HEK293T (cell line): Measurements from ENCODE around the gene LAMP1.

Experiments
- ARNT ChIP-seq: fragments of 450-650 bp; IDR thresholded peaks from 2 replicates; pipeline ENCODE4 v1.6.1; 2017; ENCODE audit warnings: mild to moderate bottlenecking
- ELF4 ChIP-seq: fragments of 450-650 bp; IDR thresholded peaks from 2 replicates; pipeline ENCODE4 v1.6.1; 2017; ENCODE audit warnings: antibody characterized with exemption
- FOXA1 ChIP-seq: fragments of 450-650 bp; IDR thresholded peaks from 2 replicates; pipeline ENCODE4 v1.6.1; 2016; ENCODE audit warnings: mild to moderate bottlenecking
- FOXK2 ChIP-seq: fragments of 450-650 bp; IDR thresholded peaks from 2 replicates; pipeline ENCODE4 v1.6.1; 2016; ENCODE audit warnings: mild to moderate bottlenecking
- FOXM1 ChIP-seq: fragments of 450-650 bp; IDR thresholded peaks from 2 replicates; pipeline ENCODE4 v1.6.1; 2017; ENCODE audit warnings: mild to moderate bottlenecking, borderline replicate concordance
- HDGF ChIP-seq: fragments of 450-650 bp; IDR thresholded peaks from 2 replicates; pipeline ENCODE4 v1.6.1; 2017; ENCODE audit warnings: antibody characterized with exemption, borderline replicate concordance
- LEF1 ChIP-seq: fragments of 450-650 bp; IDR thresholded peaks from 2 replicates; pipeline ENCODE4 v1.6.1; 2017; ENCODE audit warnings: mild to moderate bottlenecking, borderline replicate concordance
- NFRKB ChIP-seq: fragments of 450-650 bp; IDR thresholded peaks from 2 replicates; pipeline ENCODE4 v1.6.1; 2016; ENCODE audit warnings: mild to moderate bottlenecking, moderate library complexity
- ZNF384 ChIP-seq: fragments of 450-650 bp; IDR thresholded peaks from 2 replicates; pipeline ENCODE4 v1.6.1; 2016

- TF ChIP-seq ZNF384: no peak
- no peak for TF ChIP-seq HDGF
- no peak for TF ChIP-seq NFRKB
- TF ChIP-seq FOXK2: no peak
- no peak for TF ChIP-seq FOXM1
- TF ChIP-seq ARNT: no peak
- TF ChIP-seq ELF4: no peak
- no peak for TF ChIP-seq LEF1
- TF ChIP-seq FOXA1: no peak
Observed at GRCh38 chr13:113355621-113356020, 58.6 kb downstream of the LAMP1 start.
